GM19463 (cell line): ENCODE measurements around the gene SULT2B1.
"Not testable (repeated sequence)": the region's sequence is repeated elsewhere in the genome, so short reads cannot be mapped to it uniquely, and the experiment has no call there.

ENCODE experiments used
- ATAC-seq: cut with Tn5 transposase; IDR thresholded peaks from one replicate; pipeline ENCODE4 v1.9.1; 2021; ENCODE audit warnings: mild to moderate bottlenecking, moderate library complexity; ENCODE audit not compliant: unreplicated experiment

The SULT2B1 gene

GRCh38 chr19:48556825-48557224 is 4.9 kb downstream of the SULT2B1 start:
- no peak for ATAC-seq

DNA sequence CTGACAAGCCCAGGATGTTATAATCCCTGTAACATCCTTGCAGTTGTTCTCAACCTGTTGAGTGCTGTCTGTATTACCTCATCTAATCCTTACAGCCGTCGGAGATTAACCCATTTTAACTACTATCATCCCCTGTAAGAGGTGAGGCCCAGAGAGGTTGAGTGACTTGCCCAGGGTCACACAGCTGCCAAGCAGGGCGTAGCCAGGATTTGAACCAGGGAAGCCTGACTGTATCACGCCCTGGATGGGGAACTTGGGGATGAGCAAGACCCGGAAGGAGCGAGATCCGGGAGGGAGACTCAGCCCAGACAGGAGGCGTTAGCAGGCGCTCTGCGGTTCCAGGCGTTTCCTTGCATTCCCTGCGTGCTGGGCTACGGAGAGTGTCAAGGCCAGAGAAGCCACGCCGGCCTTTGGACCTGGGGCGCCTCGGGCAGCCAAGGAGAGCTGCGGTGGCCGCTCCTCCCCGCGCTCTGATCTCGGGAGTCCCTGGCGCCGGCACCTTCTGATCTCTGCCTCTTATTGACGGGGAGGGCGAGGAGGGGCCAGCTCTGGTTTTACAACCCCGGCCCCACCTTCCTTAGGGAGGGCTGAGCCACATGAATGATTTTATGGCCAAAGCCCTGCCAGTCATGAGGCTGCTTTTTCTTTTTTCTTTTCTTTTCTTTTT is 6.2 kb downstream of the SULT2B1 start:
- ATAC-seq: no peak

- ATAC-seq: no peak
These were observed 8.1 kb downstream of the SULT2B1 start for GRCh38 chr19:48560095-48560530.

DNA sequence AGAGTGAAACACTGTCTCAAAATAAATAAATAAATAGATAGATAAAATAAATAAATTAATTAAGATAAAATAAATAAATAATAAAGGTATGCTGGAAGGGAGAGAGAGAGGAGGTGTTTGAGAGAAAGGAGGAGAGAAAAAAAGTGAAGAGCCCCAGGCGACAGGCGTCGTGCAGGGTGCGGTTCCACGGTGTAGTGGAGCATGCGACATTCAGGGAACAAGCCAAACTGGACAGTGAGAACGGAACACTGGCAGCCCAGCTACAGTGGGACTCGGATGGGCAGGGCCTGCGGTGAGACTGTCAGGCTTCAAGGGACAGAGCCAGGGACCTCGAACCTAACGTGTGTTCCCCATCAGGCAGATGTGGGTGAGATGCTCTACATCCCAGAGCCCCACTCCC is 9.4 kb downstream of the SULT2B1 start:
- ATAC-seq: no peak

DNA sequence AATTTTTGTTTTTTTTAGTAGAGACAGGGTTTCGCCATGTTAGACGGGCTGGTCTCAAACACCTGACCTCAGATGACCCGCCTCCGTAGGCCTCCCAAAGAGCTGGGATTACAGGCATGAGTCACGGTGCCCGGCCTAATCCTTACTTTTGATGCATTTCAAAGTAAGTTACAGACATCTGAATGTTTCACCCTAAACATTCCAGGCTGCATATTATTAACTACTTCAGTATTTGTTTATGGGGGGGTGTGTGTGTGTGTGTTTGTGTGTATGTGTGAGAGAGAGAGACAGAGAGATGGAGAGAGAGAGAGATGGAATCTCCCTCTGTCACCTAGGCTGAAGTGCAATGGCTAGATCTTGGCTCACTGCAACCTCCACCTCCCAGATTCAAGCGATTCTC is 13.1 kb downstream of the SULT2B1 start:
- ATAC-seq: no peak

GRCh38 chr19:48568345-48568886 is 16.4 kb downstream of the SULT2B1 start:
- ATAC-seq: no peak

DNA sequence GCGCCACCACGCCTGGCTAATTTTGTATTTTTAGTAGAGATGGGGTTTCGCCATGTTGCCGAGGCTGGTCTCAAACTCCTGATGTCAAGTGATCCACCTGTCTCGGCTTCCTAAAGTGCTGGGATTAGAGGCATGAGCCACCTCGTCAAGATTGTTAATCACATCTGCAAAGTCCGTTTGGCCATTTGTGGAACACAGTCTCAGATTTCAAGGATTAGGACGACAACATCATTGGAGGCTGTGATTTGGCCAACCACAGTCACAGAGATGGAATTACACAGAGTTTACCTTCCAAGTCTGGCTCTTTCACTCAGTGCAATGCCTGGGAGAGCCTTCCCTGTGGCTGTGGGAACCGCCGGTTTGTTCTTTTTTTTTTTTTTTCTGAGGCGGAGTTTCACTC is 17.8 kb downstream of the SULT2B1 start:
- ATAC-seq: no peak

DNA sequence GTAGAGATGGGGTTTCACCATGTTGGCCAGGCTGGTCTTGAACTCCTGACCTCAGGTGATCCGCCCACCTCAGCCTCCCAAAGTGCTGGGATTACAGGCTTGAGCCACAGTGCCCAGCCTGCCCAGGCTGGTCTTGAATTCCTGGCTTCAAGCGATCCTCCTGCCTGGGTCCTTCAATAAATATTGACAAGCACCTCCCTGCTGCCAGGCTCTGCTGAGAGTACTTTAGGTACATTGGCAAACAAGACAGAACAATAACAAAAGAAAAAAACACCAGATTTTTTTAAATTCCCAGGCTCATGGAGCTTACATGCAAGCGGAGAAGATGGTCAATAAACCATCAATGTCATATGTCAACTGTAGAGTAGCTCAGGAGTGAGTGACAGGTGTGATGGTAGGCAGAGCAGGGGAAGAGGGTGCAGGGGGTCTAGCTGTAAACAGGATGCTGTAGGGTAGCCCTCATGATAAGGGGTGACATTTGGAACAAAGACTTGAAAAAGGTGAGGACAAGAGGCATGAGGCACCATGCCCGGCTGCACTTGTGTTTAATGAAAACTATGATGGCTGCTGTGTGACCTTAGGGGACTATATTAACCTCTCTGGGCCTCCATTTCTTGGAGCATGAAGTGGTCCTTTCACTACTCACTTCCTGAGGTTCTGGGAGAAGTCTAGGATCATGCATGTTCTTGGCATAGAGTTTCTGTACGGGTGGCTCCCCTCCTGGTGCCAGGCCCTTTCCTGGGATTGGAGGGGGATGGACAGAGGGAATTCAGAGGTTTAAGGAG is 19.6 kb downstream of the SULT2B1 start:
- ATAC-seq: no peak

GRCh38 chr19:48573163-48573505 is 21.2 kb downstream of the SULT2B1 start:
- ATAC-seq: no peak

GRCh38 chr19:48575931-48576622 is 24.1 kb downstream of the SULT2B1 start:
- ATAC-seq: no peak

DNA sequence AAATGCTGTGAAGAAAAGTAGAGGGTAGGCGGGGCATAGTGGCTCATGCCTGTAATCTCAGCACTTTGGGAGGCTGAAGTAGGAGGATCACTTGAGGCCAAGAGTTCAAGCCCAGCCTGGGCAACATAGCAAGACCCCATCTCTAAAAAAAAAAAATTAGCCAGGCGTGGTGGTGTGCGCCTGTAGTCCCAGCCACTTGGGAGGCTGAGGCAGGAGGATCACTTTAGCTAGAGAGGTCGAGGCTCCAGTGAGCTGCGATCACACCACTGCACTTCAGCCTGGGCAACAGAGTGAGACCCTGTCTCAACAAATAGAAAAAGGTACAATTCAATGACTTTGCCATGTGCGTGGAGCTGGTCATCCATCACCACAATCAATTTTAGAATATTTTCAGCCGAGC is 25.9 kb downstream of the SULT2B1 start:
- not testable (repeated sequence) for ATAC-seq

GRCh38 chr19:48578891-48579290 is 26.9 kb downstream of the SULT2B1 start:
- ATAC-seq: no peak

DNA sequence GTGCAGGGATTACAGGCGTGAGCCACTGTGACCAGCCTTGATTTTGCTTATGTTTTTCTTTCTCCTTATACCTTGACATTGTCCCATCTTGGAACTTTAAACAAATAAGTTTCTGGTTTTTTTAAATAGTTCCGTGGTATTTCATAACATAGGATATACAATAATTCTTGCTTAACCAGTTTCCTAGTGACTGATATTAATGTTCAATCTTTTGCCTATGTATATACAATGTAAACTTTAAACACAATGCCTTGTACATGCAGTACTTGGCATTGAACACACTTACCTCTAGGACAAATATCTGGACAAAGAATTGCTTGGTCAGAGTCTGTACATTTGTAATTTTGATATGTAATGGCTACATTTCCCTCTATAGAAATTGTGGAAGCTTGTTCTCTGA is 30.2 kb downstream of the SULT2B1 start:
- no peak for ATAC-seq

DNA sequence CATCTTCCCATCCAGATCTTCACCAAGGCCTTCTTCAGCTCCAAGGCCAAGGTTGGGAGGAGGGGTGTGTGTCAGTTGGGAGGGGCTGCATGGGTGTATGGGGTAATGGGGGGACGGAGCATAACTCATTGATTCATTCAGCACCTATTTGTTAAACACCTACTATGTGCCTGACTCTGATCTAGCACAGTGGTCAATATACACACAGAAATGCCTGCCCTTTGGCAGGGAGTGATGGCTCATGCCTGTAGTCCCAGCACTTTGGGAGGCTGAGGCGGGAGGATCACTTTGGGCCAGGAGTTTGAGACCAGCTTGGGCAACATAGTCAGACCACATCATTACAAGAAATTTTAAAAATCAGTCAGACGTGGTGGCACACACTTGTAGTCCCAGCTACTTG is 35.4 kb downstream of the SULT2B1 start:
- ATAC-seq: no peak

- no peak for ATAC-seq
These were observed 36.9 kb downstream of the SULT2B1 start for GRCh38 chr19:48588670-48589401.

GRCh38 chr19:48591021-48591420 is 39.0 kb downstream of the SULT2B1 start:
- ATAC-seq: no peak

DNA sequence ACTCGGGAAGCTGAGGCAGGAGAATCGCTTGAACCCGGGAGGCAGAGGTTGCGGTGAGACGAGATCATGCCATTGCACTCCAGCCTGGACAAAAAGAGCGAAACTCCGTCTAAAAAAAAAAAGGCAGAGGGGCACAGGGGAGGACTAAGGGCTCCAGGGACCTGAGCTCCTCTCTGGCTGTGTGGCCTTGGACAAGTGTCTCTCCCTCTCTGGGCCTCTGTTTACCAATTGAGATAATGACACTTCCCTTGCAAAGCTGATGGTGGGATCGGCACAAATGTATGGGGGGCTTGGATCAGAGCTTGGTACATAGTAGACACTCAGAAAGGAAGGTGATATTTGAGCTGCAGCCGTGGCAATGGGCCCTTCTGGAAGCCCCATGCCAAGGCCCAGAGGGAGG is 43.2 kb downstream of the SULT2B1 start:
- no peak for ATAC-seq

DNA sequence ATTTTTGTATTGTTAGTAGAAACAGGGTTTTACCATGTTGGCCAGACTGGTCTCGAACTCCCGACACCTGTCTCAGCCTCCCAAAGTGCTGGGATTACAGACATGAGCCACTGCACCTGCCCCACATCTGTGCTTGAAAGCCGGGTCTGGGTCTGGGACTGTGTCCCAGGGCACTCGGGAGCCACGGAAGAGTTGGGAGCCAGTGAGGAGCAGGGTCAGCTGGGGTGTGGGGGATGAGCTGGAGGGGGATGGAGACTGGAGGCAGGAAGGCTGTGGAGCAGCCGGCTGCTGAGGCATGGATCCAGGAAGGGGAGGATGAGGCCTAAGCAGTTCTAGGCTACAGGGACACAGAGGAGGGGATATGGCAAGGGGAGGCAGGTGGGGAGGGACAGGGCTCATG is 43.9 kb downstream of the SULT2B1 start:
- no peak for ATAC-seq

- no peak for ATAC-seq
These were observed 44.3 kb downstream of the SULT2B1 start for GRCh38 chr19:48596237-48596636.

DNA sequence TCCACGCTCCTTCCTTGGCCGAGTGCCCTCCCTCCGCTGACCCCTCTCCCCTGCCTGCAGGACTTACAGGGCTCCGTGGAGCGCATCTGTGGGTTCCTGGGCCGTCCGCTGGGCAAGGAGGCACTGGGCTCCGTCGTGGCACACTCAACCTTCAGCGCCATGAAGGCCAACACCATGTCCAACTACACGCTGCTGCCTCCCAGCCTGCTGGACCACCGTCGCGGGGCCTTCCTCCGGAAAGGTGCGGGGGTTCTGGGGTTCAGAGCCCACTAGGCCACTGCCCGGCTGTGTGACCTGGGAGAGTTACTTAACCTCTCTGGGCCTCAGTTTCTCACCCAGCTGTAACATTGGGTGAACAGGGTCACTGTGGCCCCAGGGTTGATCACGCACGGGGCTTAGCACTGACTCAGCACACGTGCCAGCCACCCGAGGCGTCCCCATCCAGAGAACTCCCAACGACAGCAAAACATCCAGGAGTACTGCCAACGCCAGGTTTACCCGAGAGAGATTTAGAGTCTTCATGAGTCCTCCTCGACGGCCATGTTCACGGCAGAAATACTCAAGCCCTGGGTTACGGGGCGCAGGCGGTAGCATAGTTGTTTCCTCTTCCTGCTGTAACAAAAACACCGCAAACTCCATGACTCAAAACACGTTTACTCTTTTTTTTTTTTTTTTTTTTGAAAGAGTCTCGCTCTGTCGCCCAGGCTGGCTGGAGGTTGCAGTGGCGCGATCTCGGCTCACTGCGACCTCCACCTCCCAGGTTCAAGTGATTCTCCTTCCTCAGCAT is 44.9 kb downstream of the SULT2B1 start:
- ATAC-seq: no peak
